Epithelial cell of esophagus (primary cell): ENCODE measurements around the gene FMNL2.

Source experiments
- DNase-seq: peaks from one replicate; pipeline ENCODE4 v3.0.0; 2010; ENCODE audit warnings: low read depth
- H3K4me3 ChIP-seq: 2 replicates; pipeline ENCODE4 v1.5.1; 2011; ENCODE audit warnings: mild to moderate bottlenecking, low read length, control low read depth
- CTCF ChIP-seq: IDR thresholded peaks from 2 replicates; pipeline ENCODE4 v1.5.1; 2011; ENCODE audit warnings: low read depth, mild to moderate bottlenecking, low read length, control low read depth, inconsistent platforms; ENCODE audit not compliant: insufficient read depth; ENCODE audit errors: missing control alignments

The FMNL2 gene

GRCh38 chr2:152430876-152431275 is 95.9 kb downstream of the FMNL2 start:
- no peak for TF ChIP-seq CTCF
- no peak overlapping the region for H3K4me3 ChIP-seq

DNA sequence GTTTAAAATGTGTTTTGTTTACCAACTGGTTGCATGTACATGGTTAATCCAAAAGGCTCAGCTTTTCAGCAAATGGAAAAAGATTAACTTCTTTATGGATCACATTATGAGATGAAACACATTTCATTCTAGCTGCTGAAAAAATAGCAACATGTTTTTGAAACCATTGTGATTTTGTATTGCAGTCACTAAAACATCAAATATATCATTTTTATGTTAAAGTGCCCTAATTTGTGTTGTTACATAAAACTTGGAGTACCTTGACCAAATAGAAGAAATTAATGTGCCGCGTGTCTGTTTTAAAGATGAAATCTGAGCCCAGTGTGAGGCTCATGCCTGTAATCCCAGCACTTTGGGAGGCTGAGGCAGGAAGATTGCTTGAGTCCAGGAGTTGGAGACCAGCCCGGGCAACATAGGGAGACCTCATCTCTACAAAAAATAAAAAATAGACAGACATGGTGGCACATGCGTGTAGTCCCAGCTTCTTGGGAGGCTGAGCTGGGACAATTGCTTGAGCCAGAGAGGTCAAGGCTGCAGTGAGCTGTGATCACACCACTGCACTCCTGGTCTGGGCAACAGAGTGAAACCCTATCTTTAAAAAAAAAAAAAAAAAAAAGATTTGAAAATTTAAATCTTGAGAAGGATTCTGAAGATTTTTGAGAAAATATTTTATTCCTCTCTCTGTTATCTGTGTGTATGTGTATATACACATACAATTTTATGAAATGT is 96.6 kb downstream of the FMNL2 start:
- DNase-seq, result no peak
- no peak overlapping the region for H3K4me3 ChIP-seq
- TF ChIP-seq CTCF, result no peak

More at GRCh38 chr2:152430876-152431275, 95.9 kb downstream of the FMNL2 start:
- no peak for DNase-seq

DNA sequence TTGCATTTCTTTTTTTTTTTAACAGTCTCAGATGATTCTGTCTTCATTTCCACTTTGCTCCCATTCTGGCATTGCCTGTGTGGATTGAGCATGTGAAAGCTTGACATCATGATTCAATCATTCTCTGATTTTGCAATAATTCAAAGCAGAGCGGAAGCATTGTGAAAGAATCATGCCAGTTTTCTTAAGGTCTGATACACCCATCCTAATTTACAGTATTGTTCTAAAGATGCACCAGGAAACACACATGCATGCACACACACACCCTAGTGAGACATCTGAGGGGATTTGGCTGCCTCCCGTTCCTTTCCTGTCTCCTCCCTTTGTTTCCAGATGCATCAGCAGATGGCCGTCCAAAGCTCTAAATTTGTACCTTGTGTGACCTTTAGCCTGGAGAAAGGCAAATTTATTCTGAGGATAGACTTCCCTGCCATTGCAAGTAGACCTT is 97.3 kb downstream of the FMNL2 start:
- DNase-seq, result peak; percentile 96
- H3K4me3 ChIP-seq, result no peak overlapping the region
- no peak for TF ChIP-seq CTCF

DNA sequence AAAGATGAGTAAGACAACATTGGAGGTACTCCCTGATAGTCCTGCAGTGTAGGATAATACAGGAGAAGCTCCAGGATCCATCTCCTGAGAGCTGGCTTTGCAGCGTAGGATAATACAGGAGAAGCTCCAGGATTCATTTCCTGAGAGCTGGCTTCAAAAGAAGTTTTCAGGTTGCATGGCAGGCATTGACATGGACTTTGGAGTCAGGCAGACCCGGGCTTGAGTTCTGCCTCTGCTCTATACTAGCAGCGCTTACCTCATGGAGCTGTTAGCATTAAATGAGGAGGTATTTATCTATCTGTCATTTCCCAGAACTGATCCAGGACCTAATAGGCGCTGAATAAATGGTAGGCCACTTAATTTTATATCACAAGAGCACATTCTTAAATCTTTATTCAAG is 97.8 kb downstream of the FMNL2 start:
- TF ChIP-seq CTCF, result no peak
- no peak for DNase-seq

DNA sequence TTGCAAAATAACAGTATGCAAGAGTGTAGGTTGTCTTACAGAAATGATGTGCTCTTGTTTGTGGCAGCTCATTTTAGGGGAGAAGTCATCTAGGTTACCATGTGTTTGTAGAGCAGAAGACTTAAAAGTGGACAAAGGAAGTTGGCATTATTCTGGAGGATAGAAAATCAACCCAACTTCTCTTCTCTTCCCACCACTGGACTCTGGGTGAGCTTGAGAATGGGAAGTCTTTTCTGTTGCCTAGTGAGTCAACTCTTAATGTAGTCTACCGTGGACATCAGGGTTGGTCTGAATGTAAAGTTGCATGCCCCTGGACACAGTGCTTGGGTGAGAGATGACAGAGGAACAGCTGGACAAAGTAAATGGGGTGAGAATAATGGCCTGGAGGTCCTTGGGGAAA is 98.3 kb downstream of the FMNL2 start:
- no peak overlapping the region for H3K4me3 ChIP-seq
- no peak for DNase-seq
- no peak for TF ChIP-seq CTCF

More for the DNA sequence above, 97.8 kb downstream of the FMNL2 start:
- no peak overlapping the region for H3K4me3 ChIP-seq

DNA sequence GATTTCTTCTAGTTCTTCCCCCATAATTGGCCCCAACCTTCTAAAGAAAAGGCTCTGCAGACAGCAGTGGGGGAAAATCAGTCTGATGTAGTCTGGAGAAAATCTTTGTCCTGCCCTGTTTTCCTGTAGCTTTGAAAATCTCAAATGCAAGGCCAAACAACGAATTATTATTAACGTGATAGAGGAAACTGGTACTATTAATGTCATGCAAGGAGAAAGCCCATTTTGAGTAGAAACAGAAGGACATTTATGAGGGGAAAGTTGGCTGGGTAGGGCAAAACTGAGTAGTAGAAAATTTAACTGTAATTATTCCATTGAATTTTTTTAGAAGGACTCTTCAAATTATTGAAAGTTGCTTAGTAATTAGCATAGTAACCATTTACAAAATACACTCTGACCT is 98.8 kb downstream of the FMNL2 start:
- TF ChIP-seq CTCF, result no peak
- no peak overlapping the region for H3K4me3 ChIP-seq
- no peak for DNase-seq
